ENCODE data around the gene KLHL33. TPM values are rescaled to one million over a fixed set of nuclear protein-coding genes. Genes with fewer than 3 reads are reported as not detected.
"Not testable (repeated sequence)": the region's sequence is repeated elsewhere in the genome, so short reads cannot be mapped to it uniquely, and the experiment has no call there.

Gene KLHL33
- total RNA-seq, 4 donors from 2014 or later: 0.50 to 0.92 (median 0.77) TPM

DNA sequence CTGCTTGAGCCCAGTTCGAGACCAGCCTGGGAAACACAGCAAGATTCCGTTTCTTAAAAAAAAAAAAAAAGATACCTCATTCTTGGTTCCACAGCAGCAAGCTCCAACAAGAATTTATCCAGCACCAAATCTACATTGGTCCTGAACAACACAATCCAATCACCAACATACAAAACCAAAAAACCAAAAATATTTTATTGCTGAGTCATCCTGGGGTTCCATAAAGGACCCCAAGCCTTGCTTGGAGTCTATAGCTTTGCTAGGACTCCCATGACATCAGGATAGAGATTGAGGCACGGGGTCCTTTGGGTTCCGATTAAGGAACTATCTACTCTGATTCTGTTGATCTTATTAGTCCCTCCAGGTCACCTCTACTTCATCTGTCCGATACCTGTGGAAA lies 10.9 kb upstream of the KLHL33 start:
- Histone ChIP-seq H3K9me3 (no peaks in the 10 kb centered on the region), H3K27me3 (no peaks in the 10 kb centered on the region), H3K4me1 (no peaks in the 10 kb centered on the region), H3K4me3 (no peak overlapping the region), H3K27ac (replicated peaks in 1 of 4) (no peak overlapping the region), H3K36me3 (peaks cover 52 to 74% (median 66%) of the 10 kb centered on the region in 4 donors)
- 98% methylated on average over 5 of the region's 5 CpGs for WGBS
- no peak for DNase-seq (ENCODE audit: extremely low spot score)
- intact Hi-C loops (cut with DNase I): no loop called here
- no peak for TF ChIP-seq POLR2AphosphoS5 (IDR thresholded peaks at IDR 0.05)
- no peak for TF ChIP-seq POLR2A (IDR thresholded peaks at IDR 0.05; ENCODE audit: low read depth)
- no peak for TF ChIP-seq EP300 (IDR thresholded peaks at IDR 0.05)
- TF ChIP-seq, protein P1, sequence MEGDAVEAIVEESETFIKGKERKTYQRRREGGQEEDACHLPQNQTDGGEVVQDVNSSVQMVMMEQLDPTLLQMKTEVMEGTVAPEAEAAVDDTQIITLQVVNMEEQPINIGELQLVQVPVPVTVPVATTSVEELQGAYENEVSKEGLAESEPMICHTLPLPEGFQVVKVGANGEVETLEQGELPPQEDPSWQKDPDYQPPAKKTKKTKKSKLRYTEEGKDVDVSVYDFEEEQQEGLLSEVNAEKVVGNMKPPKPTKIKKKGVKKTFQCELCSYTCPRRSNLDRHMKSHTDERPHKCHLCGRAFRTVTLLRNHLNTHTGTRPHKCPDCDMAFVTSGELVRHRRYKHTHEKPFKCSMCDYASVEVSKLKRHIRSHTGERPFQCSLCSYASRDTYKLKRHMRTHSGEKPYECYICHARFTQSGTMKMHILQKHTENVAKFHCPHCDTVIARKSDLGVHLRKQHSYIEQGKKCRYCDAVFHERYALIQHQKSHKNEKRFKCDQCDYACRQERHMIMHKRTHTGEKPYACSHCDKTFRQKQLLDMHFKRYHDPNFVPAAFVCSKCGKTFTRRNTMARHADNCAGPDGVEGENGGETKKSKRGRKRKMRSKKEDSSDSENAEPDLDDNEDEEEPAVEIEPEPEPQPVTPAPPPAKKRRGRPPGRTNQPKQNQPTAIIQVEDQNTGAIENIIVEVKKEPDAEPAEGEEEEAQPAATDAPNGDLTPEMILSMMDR (IDR thresholded peaks at IDR 0.05): no peak

DNA sequence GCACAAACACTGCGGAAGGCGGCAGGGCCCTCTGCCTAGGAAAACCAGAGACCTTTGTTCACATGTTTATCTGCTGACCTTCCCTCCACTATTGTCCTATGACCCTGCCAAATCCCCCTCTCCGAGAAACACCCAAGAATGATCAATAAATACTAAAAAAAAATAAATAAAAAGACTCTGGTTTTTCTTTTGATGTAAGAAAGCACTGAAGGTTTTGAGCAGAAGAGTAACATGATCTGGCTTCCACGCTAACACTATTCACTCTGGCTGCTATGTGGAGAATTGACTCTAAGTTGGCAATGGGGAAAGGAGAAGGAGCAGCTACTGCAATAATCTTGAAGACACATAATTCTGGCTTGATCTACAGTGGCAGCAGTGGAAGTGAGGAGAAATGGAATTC lies 7.7 kb upstream of the KLHL33 start:
- H3K27me3 ChIP-seq; intact Hi-C loops (cut with DNase I); H3K9me3 ChIP-seq; H3K27ac ChIP-seq (replicated peaks in 1 of 4); DNase-seq (ENCODE audit: extremely low spot score); H3K4me1 ChIP-seq; H3K4me3 ChIP-seq: not testable (repeated sequence)
- H3K36me3 ChIP-seq: peaks cover 27 to 41% (median 34%) of the 10 kb centered on the region in 4 donors
- WGBS: 62% methylated on average over 4 of the region's 4 CpGs

DNA sequence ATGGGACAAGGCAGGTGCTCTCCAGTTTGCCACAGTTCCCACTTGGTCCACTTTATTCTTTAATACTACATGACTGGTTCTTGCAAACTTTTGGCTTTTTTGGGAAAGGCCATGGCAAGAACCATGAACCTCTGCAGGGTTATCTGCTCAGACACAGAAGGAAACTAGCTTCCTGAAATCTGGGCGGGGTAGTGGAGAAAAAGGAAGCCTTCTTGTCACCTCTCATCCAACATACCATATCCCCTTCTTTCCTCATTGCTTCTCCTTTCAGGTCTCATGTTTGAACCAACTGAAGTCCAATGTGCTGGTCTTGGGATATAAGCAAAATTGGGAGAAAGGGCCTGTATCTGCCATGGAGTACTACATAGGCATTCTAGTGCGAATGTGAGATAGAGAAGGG lies 5.5 kb upstream of the KLHL33 start:
- DNase-seq (ENCODE audit: extremely low spot score): no peak
- 75% methylated on average over 2 of the region's 2 CpGs for WGBS
- Histone ChIP-seq H3K27me3 (peaks cover 0 to 10% (median 0%) of the 10 kb centered on the region in 4 donors), H3K36me3 (peaks cover 7 to 19% (median 12%) of the 10 kb centered on the region in 4 donors), H3K9me3 (no peaks in the 10 kb centered on the region), H3K4me1 (peaks cover 0 to 3% (median 0%) of the 10 kb centered on the region in 4 donors), H3K27ac (replicated peaks in 1 of 4) (no peak overlapping the region), H3K4me3 (no peak overlapping the region)
- intact Hi-C loops (cut with DNase I): no loop called here
- TF ChIP-seq EP300 (IDR thresholded peaks at IDR 0.05): no peak
- TF ChIP-seq, protein P1 (IDR thresholded peaks at IDR 0.05): no peak
- no peak for TF ChIP-seq POLR2AphosphoS5 (IDR thresholded peaks at IDR 0.05)
- TF ChIP-seq POLR2A (IDR thresholded peaks at IDR 0.05; ENCODE audit: low read depth): no peak

DNA sequence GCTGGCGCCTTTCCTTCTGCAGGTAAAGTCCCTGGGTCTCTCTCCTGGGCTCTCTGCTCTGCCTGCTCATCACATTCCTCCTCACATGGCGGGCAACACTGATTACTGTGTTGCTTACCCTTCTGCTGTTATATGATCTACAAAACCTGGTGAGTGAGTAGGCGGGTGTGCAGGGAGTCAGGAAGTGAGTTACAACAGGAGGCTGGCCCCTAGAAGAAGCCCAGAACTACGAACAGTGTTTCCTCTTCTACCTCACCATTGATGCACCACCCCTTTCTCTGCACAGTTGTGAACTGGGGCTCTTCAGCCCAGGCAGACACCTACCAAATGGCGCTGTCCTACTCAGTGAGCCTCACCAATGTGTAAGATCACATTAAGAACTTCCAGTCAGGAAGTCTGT lies 4.9 kb upstream of the KLHL33 start:
- DNase-seq (ENCODE audit: extremely low spot score): no peak
- Histone ChIP-seq H3K36me3 (peaks cover 3 to 13% (median 7%) of the 10 kb centered on the region in 4 donors), H3K27ac (replicated peaks in 1 of 4) (no peak overlapping the region), H3K4me3 (no peak overlapping the region), H3K27me3 (peaks cover 0 to 16% (median 0%) of the 10 kb centered on the region in 4 donors), H3K4me1 (peaks cover 0 to 7% (median 2%) of the 10 kb centered on the region in 4 donors), H3K9me3 (no peaks in the 10 kb centered on the region)
- TF ChIP-seq POLR2A (IDR thresholded peaks at IDR 0.05; ENCODE audit: low read depth) (no peak), POLR2AphosphoS5 (IDR thresholded peaks at IDR 0.05) (no peak)
- intact Hi-C loops (cut with DNase I): no loop called here
- 90% methylated on average over 3 of the region's 5 CpGs for WGBS

GRCh38 chr14:20440465-20440864 lies 4.5 kb upstream of the KLHL33 start:
- Histone ChIP-seq H3K36me3 (peaks cover 0 to 9% (median 2%) of the 10 kb centered on the region in 4 donors), H3K4me3 (no peak overlapping the region), H3K9me3 (no peaks in the 10 kb centered on the region), H3K4me1 (peaks cover 0 to 11% (median 6%) of the 10 kb centered on the region in 4 donors), H3K27me3 (peaks cover 0 to 20% (median 0%) of the 10 kb centered on the region in 4 donors), H3K27ac (replicated peaks in 1 of 4) (no peak overlapping the region)
- intact Hi-C loops (cut with DNase I): no loop called here
- TF ChIP-seq, protein P1 (IDR thresholded peaks at IDR 0.05): no peak
- no peak for TF ChIP-seq POLR2AphosphoS5 (IDR thresholded peaks at IDR 0.05)
- TF ChIP-seq EP300 (IDR thresholded peaks at IDR 0.05): no peak
- TF ChIP-seq POLR2A (IDR thresholded peaks at IDR 0.05; ENCODE audit: low read depth): no peak
- 92% methylated on average over 5 of the region's 5 CpGs for WGBS
- no peak for DNase-seq (ENCODE audit: extremely low spot score)

DNA sequence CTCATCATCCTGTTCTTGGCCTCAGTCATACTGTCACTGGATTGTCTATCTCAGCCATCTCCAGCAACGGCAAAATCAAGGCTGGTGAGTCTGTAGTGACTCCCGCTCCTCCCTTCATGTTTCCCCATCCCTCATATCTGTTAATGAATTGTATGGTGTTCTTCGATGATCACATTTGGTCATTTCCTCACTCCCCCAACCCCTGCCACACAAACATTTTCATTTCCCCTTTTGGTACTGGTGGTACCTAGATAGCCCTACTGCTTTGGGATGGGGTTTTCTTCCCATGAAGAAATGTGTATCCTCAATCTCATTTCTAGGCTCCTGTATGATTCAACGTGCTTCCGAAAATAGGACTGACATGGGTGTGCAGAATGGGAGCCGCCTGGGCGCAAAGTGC lies 2.7 kb upstream of the KLHL33 start:
- H3K4me3 ChIP-seq: no peak overlapping the region
- no peak overlapping the region for H3K27ac ChIP-seq (replicated peaks in 1 of 4)
- TF ChIP-seq POLR2AphosphoS5 (IDR thresholded peaks at IDR 0.05): no peak
- no peak for TF ChIP-seq POLR2A (IDR thresholded peaks at IDR 0.05; ENCODE audit: low read depth)
- TF ChIP-seq, protein P1 (IDR thresholded peaks at IDR 0.05): no peak
- no peak for TF ChIP-seq EP300 (IDR thresholded peaks at IDR 0.05)
- peaks cover 10 to 27% (median 19%) of the 10 kb centered on the region in 4 donors for H3K4me1 ChIP-seq
- H3K27me3 ChIP-seq: peaks cover 0 to 24% (median 0%) of the 10 kb centered on the region in 4 donors
- intact Hi-C loops (cut with DNase I): no loop called here
- H3K36me3 ChIP-seq: no peaks in the 10 kb centered on the region
- 93% methylated on average over 7 of the region's 7 CpGs for WGBS
- DNase-seq (ENCODE audit: extremely low spot score): no peak
- H3K9me3 ChIP-seq: no peaks in the 10 kb centered on the region

Measured in esophagus muscularis mucosa (tissue), 4 donors.